Endodermal cell (in vitro differentiated cells): ENCODE data around the gene F2RL3. TPM values are rescaled to one million over a fixed set of nuclear protein-coding genes. Genes with fewer than 3 reads are reported as not detected.

Experiments
- DNase-seq: peaks from one replicate; pipeline ENCODE4 v3.0.0-alpha.2; 2017
- H3K27ac ChIP-seq: 2 replicates; pipeline ENCODE4 v1.5.1; 2013; ENCODE audit warnings: mild to moderate bottlenecking, low read depth, low read length, moderate library complexity
- H3K27me3 ChIP-seq: 2 replicates; pipeline ENCODE4 v1.6.1; 2013; ENCODE audit warnings: mild to moderate bottlenecking, low read length, moderate library complexity; ENCODE audit not compliant: insufficient read depth, control insufficient read depth, poor library complexity, severe bottlenecking
- H3K36me3 ChIP-seq: 2 replicates; pipeline ENCODE4 v1.7.0; 2013; ENCODE audit warnings: mild to moderate bottlenecking, low read length, moderate library complexity; ENCODE audit not compliant: control insufficient read depth, insufficient read depth
- H3K4me1 ChIP-seq: one replicate; pipeline ENCODE4 v1.7.0; 2013; ENCODE audit warnings: low read length; ENCODE audit not compliant: control insufficient read depth, insufficient read depth
- H3K4me3 ChIP-seq: 2 replicates; pipeline ENCODE4 v1.5.1; 2013; ENCODE audit warnings: mild to moderate bottlenecking, low read length, moderate library complexity
- H3K9ac ChIP-seq: 2 replicates; pipeline ENCODE4 v1.6.1; 2013; ENCODE audit warnings: mild to moderate bottlenecking, low read length, moderate library complexity; ENCODE audit not compliant: poor library complexity, severe bottlenecking; ENCODE audit errors: extremely low read depth
- H3K9me3 ChIP-seq: 2 replicates; pipeline ENCODE4 v1.6.1; 2013; ENCODE audit warnings: mild to moderate bottlenecking, low read length, moderate library complexity; ENCODE audit not compliant: control insufficient read depth
- H3K27ac Mint-ChIP-seq: 2 replicates; pipeline ENCODE4 v1.8.0; 2020; ENCODE audit warnings: mixed read lengths
- H3K27me3 Mint-ChIP-seq: 2 replicates; pipeline ENCODE4 v1.8.0; 2021; ENCODE audit warnings: mild to moderate bottlenecking, mixed read lengths; ENCODE audit not compliant: insufficient read depth
- H3K36me3 Mint-ChIP-seq: 2 replicates; pipeline ENCODE4 v1.8.0; 2020; ENCODE audit warnings: low read depth, mixed read lengths
- H3K4me1 Mint-ChIP-seq: 2 replicates; pipeline ENCODE4 v1.8.0; 2020; ENCODE audit warnings: mixed read lengths
- H3K4me3 Mint-ChIP-seq: 2 replicates; pipeline ENCODE4 v1.8.0; 2020; ENCODE audit warnings: mild to moderate bottlenecking, moderate library complexity, mixed read lengths
- H3K9me3 Mint-ChIP-seq: 2 replicates; pipeline ENCODE4 v1.8.0; 2020; ENCODE audit warnings: mild to moderate bottlenecking, mixed read lengths
- CTCF ChIP-seq: fragments of 200-600 bp; sonication (generic); conservative IDR thresholded peaks from 2 replicates; pipeline ENCODE4 v1.5.0; 2021; ENCODE audit warnings: antibody characterized with exemption, mild to moderate bottlenecking
- WGBS, 2 experiments: methylation state at CpG; one replicate each; pipeline versions ENCODE4 v1.1.5 to v1.1.7; 2013; ENCODE audit warnings: missing lambda C conversion rate in 2 of 2, mixed read lengths in 1 of 2; ENCODE audit not compliant: insufficient coverage in 1 of 2, insufficient read length in 1 of 2; 5-methylcytosine and 5-hydroxymethylcytosine counted together
- total RNA-seq, 2 donors: library from RNA; stranded (reverse); fragmentation: NEBNext Ultra II Directional in 1 of 2; extraction: Animal tissue kit (Norgen Biotek cat#: 25700) in 1 of 2; gene quantifications; 2 replicates in 1 of 2; 3 replicates in 1 of 2; pipeline ENCODE4 v1.2.1, GENCODE V29; 2021

Gene F2RL3
- total RNA-seq, 2 donors from 2014 or later = not detected

GRCh38 chr19:16912780-16913179, 24.0 kb downstream of the F2RL3 start:
- Histone ChIP-seq H3K27me3 (no peaks in the 10 kb centered on the region), H3K9me3 (peaks cover 16% of the 10 kb centered on the region), H3K4me1 (no peaks in the 10 kb centered on the region), H3K9ac (no peak overlapping the region), H3K36me3 (no peaks in the 10 kb centered on the region), H3K4me3 (no peak overlapping the region), H3K27ac (no peak overlapping the region)
- Mint-ChIP-seq H3K27me3 (peaks cover 2% of the 10 kb centered on the region), H3K27ac (no peak overlapping the region), H3K4me1 (no peaks in the 10 kb centered on the region), H3K9me3 (peaks cover 42% of the 10 kb centered on the region), H3K36me3 (peaks cover 15% of the 10 kb centered on the region), H3K4me3 (no peak overlapping the region)
- TF ChIP-seq CTCF = no peak
- 80 to 98% methylated on average over 4 of the region's 4 CpGs for WGBS, 2 experiments
- DNase-seq = no peak

DNA sequence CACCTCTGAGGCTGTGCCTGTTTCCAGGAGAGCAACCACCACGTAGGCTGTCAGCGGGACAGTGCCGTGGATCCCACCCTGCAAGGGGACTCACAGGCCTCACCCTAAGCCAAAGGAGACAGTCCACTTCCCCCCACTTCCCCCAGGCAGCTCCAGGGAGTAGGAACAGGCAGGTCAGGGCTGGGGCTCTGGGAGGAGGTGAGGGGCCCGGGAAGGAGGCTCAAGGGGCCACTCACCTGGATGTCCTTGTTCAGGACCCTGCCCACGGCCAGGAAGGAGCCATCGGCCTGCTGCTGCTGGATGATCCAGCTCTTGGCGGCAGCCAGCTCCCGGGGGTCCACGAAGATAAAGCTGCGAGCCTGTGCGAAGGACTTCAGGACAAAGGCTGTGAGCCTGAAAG, 25.6 kb downstream of the F2RL3 start:
- Histone ChIP-seq H3K27ac (no peak overlapping the region), H3K9ac (no peak overlapping the region), H3K27me3 (no peaks in the 10 kb centered on the region), H3K4me1 (no peaks in the 10 kb centered on the region), H3K4me3 (no peak overlapping the region), H3K36me3 (no peaks in the 10 kb centered on the region), H3K9me3 (peaks cover 16% of the 10 kb centered on the region)
- no peak for DNase-seq
- Mint-ChIP-seq H3K27me3 (peaks cover 2% of the 10 kb centered on the region), H3K36me3 (peaks cover 19% of the 10 kb centered on the region), H3K4me3 (no peak overlapping the region), H3K9me3 (peaks cover 47% of the 10 kb centered on the region), H3K27ac (no peak overlapping the region), H3K4me1 (no peaks in the 10 kb centered on the region)
- WGBS, 2 experiments = 90 to 93% methylated on average over 7 to 11 of the region's 11 CpGs
- TF ChIP-seq CTCF = no peak

GRCh38 chr19:16915135-16915534, 26.3 kb downstream of the F2RL3 start:
- Mint-ChIP-seq H3K9me3 (peaks cover 52% of the 10 kb centered on the region), H3K27me3 (peaks cover 2% of the 10 kb centered on the region), H3K4me3 (no peak overlapping the region), H3K27ac (no peak overlapping the region), H3K36me3 (peaks cover 24% of the 10 kb centered on the region), H3K4me1 (no peaks in the 10 kb centered on the region)
- TF ChIP-seq CTCF = no peak
- Histone ChIP-seq H3K4me1 (no peaks in the 10 kb centered on the region), H3K36me3 (no peaks in the 10 kb centered on the region), H3K27me3 (no peaks in the 10 kb centered on the region), H3K9ac (no peak overlapping the region), H3K27ac (no peak overlapping the region), H3K4me3 (no peak overlapping the region), H3K9me3 (peaks cover 16% of the 10 kb centered on the region)
- DNase-seq = no peak
- WGBS, 2 experiments = 64 to 73% methylated on average over 2 to 3 of the region's 3 CpGs
